ENCODE data around the gene ADD3. TPM values are rescaled to one million over a fixed set of nuclear protein-coding genes. Genes with fewer than 3 reads are reported as not detected.
"Not testable (repeated sequence)": the region's sequence is repeated elsewhere in the genome, so short reads cannot be mapped to it uniquely, and the experiment has no call there.

The ADD3 gene
- total RNA-seq, 1 donor = 44.2 TPM

- no peak for DNase-seq (ENCODE audit: low read depth in 2 of 3, low spot score in 2 of 3)
These were observed 21.7 kb downstream of the ADD3 start for GRCh38 chr10:110029450-110029849.

GRCh38 chr10:110032801-110033700 is 25.3 kb downstream of the ADD3 start:
- no peak for DNase-seq (ENCODE audit: low read depth in 2 of 3, low spot score in 2 of 3)

- DNase-seq (ENCODE audit: low read depth in 2 of 3, low spot score in 2 of 3) = no peak
These were observed 26.0 kb downstream of the ADD3 start for GRCh38 chr10:110033701-110034235.

GRCh38 chr10:110034596-110034995 is 26.8 kb downstream of the ADD3 start:
- DNase-seq (ENCODE audit: low read depth in 2 of 3, low spot score in 2 of 3) = no peak

GRCh38 chr10:110035070-110035921 is 27.5 kb downstream of the ADD3 start:
- DNase-seq (ENCODE audit: low read depth in 2 of 3, low spot score in 2 of 3) = no peak

- no peak for DNase-seq (ENCODE audit: low read depth in 2 of 3, low spot score in 2 of 3)
These were observed 28.9 kb downstream of the ADD3 start for GRCh38 chr10:110036640-110037039.

- no peak for DNase-seq (ENCODE audit: low read depth in 2 of 3, low spot score in 2 of 3)
These were observed 31.5 kb downstream of the ADD3 start for GRCh38 chr10:110039254-110039653.

- no peak for DNase-seq (ENCODE audit: low read depth in 2 of 3, low spot score in 2 of 3)
These were observed 32.3 kb downstream of the ADD3 start for GRCh38 chr10:110040108-110040507.

GRCh38 chr10:110040767-110041478 is 33.1 kb downstream of the ADD3 start:
- no peak for DNase-seq (ENCODE audit: low read depth in 2 of 3, low spot score in 2 of 3)

GRCh38 chr10:110041479-110041829 is 33.7 kb downstream of the ADD3 start:
- DNase-seq (ENCODE audit: low read depth in 2 of 3, low spot score in 2 of 3) = no peak

- no peak for DNase-seq (ENCODE audit: low read depth in 2 of 3, low spot score in 2 of 3)
These were observed 34.4 kb downstream of the ADD3 start for GRCh38 chr10:110042181-110042580.

- no peak for DNase-seq (ENCODE audit: low read depth in 2 of 3, low spot score in 2 of 3)
These were observed 35.1 kb downstream of the ADD3 start for GRCh38 chr10:110042891-110043290.

GRCh38 chr10:110044681-110045080 is 36.9 kb downstream of the ADD3 start:
- no peak for DNase-seq (ENCODE audit: low read depth in 2 of 3, low spot score in 2 of 3)

GRCh38 chr10:110045772-110046171 is 38.0 kb downstream of the ADD3 start:
- no peak for DNase-seq (ENCODE audit: low read depth in 2 of 3, low spot score in 2 of 3)

- not testable (repeated sequence) for DNase-seq (ENCODE audit: low read depth in 2 of 3, low spot score in 2 of 3)
These were observed 40.4 kb downstream of the ADD3 start for GRCh38 chr10:110048145-110048544.

- DNase-seq (ENCODE audit: low read depth in 2 of 3, low spot score in 2 of 3) = no peak
These were observed 41.0 kb downstream of the ADD3 start for GRCh38 chr10:110048781-110049180.

- DNase-seq (ENCODE audit: low read depth in 2 of 3, low spot score in 2 of 3) = not testable (repeated sequence)
These were observed 42.3 kb downstream of the ADD3 start for GRCh38 chr10:110049889-110050591.

- DNase-seq (ENCODE audit: low read depth in 2 of 3, low spot score in 2 of 3) = no peak
These were observed 43.7 kb downstream of the ADD3 start for GRCh38 chr10:110051487-110051886.

GRCh38 chr10:110052916-110053315 is 45.1 kb downstream of the ADD3 start:
- no peak for DNase-seq (ENCODE audit: low read depth in 2 of 3, low spot score in 2 of 3)

- no peak for DNase-seq (ENCODE audit: low read depth in 2 of 3, low spot score in 2 of 3)
These were observed 49.0 kb downstream of the ADD3 start for GRCh38 chr10:110056822-110057221.

All from hematopoietic multipotent progenitor cell (in vitro differentiated cells).